Measurements from ENCODE around the gene CLEC3B. TPM values are rescaled to one million over a fixed set of nuclear protein-coding genes. Genes with fewer than 3 reads are reported as not detected.

CLEC3B gene
- total and polyA plus RNA-seq, 2 donors (not counting 3 experiments of a cell fraction or from before 2014, with no cell fraction given) = 1.8 TPM; not detected in 1

GRCh38 chr3:44982817-44983216 lies 43.3 kb upstream of the CLEC3B start:
- Histone ChIP-seq H3K9me3 (replicated peaks; ENCODE audit: control insufficient read depth, insufficient read depth, low read length) (no peaks in the 10 kb centered on the region), H3K4me2 (ENCODE audit: insufficient read depth, low read length) (no peak overlapping the region), H3K9ac (replicated peaks; ENCODE audit: extremely low read depth, insufficient read depth, low read length) (no peak overlapping the region), H3K4me1 (ENCODE audit: control insufficient read depth, extremely low read depth, insufficient read depth, low read length) (no peaks in the 10 kb centered on the region), H2AFZ (ENCODE audit: low read depth, low read length) (no peak overlapping the region), H3K36me3 (ENCODE audit: control insufficient read depth in 2 of 2, extremely low read depth in 1 of 2, insufficient read depth in 2 of 2, low read length in 2 of 2) (no peaks in the 10 kb centered on the region), H3K9me1 (replicated peaks; ENCODE audit: control insufficient read depth, extremely low read depth, insufficient read depth, low read length) (no peaks in the 10 kb centered on the region), H3K27me3 (ENCODE audit: control insufficient read depth in 2 of 2, insufficient read depth in 2 of 2, low read length in 2 of 2) (no peaks in the 10 kb centered on the region), H3K79me2 (ENCODE audit: control insufficient read depth, insufficient read depth, low read length) (peaks cover 69% of the 10 kb centered on the region), H3K4me3 (replicated peaks in 1 of 3; ENCODE audit: insufficient read depth in 1 of 3, low read depth in 1 of 3, low read length in 3 of 3) (no peak overlapping the region), H4K20me1 (replicated peaks; ENCODE audit: control insufficient read depth, extremely low read depth, insufficient read depth, low read length) (peaks cover 3% of the 10 kb centered on the region), H3K27ac (ENCODE audit: insufficient read depth, low read depth, low read length) (no peak overlapping the region)
- FAIRE-seq (no peak), DNase-seq (ENCODE audit: low read depth, low spot score) (no peak)
- intact Hi-C loops (cut with micrococcal nuclease) = no loop called here
- ChIA-PET CTCF (interaction anchor here (4.9 kb wide), 1 partner anchor 10 kb away, joined by 18 read pairs; no protein-coding TSS in a partner anchor), POLR2A (no interaction called here)
- dilution Hi-C loops (cut with MboI; ENCODE audit: extremely low pct_ligation_motif_present, low sequenced_read_pairs) = no loop called here
- BruUV-seq (replicated peaks) = no TSS peak
- TF ChIP-seq JUN (IDR thresholded peaks at IDR 0.05; ENCODE audit: borderline replicate concordance, insufficient read depth, insufficient read length, low read depth) (no peak), FOS (IDR thresholded peaks at IDR 0.05; ENCODE audit: borderline replicate concordance, insufficient read depth, low read length) (no peak), GATA2 (IDR thresholded peaks at IDR 0.05; ENCODE audit: insufficient read depth, insufficient read length, low read depth, low read length) (no peak), POLR2A (IDR thresholded peaks at IDR 0.05; ENCODE audit: low read depth, low read length) (no peak), MYC (IDR thresholded peaks at IDR 0.05; ENCODE audit: low read depth, low read length) (no peak), POLR2AphosphoS5 (IDR thresholded peaks at IDR 0.05; ENCODE audit: insufficient read depth, low read depth, low read length) (no peak), EZH2 (IDR thresholded peaks at IDR 0.05; ENCODE audit: borderline replicate concordance, low read depth, low read length, severe bottlenecking) (no peak), CTCF (IDR thresholded peaks at IDR 0.05; ENCODE audit: extremely low read depth in 1 of 2, insufficient read depth in 1 of 2, low read depth in 1 of 2, low read length in 2 of 2) (no peak)
- TF ChIP-seq, protein P1, sequence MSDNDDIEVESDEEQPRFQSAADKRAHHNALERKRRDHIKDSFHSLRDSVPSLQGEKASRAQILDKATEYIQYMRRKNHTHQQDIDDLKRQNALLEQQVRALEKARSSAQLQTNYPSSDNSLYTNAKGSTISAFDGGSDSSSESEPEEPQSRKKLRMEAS (IDR thresholded peaks at IDR 0.05; ENCODE audit: insufficient read depth, insufficient read length) = no peak
